HG03432 (cell line): ENCODE data around the gene EIF3CL.
A peak's percentile ranks its signal among the peaks of the same experiment; 100 is the strongest.
"Not testable (repeated sequence)": the region's sequence is repeated elsewhere in the genome, so short reads cannot be mapped to it uniquely, and the experiment has no call there.

ENCODE experiments used
- ATAC-seq: cut with Tn5 transposase; IDR thresholded peaks from one replicate; pipeline ENCODE4 v1.9.1; 2021; ENCODE audit warnings: mild to moderate bottlenecking, moderate library complexity; ENCODE audit not compliant: unreplicated experiment

EIF3CL gene

DNA sequence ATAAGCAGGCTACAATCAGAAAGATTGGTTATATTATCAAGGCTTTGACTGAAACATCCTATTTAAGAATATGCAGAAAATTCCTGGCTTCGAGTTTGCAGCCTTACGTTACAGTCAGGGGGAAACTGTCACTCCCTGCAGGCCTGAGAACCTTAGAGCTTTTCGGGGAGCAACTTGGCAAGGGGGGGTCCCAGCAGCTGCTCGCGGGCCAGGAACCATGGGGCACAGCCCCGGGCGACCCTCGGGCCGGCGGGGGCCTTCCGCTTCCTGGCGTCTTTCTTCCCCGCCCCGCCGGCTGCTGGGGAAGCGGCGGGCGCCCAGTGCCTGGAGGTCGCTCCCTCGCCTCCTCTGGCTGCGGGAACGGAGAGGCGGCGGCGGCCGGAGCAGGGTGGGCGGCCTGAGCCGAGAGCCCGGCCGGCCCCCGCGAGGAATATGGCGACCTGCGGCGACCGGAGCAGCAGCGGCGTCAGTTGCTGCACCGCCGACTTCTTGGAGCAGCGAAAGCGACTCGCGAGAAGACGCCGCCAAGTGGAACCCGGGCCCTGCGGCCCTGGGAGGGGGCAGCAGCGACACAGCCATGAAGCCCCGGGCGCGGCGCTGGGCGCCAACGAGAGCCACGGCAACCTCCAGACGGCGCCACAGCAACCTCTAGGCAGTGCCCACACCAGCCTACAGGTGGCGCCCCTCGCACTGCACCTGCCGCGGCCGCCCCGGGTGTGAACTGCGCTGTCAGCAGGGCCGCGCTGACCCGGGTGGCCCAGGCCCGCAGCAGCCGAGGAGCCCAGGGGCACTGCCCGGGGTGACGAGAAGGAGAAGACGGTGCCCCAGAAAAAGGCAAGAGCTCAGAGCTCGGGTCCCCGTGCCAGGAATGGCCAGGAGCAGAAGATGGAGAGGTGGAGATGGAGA lies 39.1 kb downstream of the EIF3CL start:
- ATAC-seq, result peak; percentile 97

DNA sequence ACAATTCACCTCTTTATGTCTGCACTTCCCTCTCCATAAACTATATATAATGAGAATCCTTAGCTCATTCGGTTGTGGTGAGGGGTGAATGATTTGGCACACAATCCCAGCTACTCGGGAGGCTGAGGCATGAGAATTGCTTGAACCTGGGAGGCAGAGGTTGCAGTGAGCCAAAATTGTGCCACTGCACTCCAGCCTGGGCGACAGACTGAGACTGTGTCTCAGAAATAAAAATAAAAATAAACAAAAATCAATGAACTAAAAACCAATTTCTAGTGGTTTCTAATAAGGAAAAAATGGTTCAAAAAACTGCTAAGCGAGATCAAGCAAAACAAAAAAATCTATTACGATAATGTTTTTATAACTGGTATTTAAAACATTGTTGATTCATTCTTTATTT lies 40.2 kb downstream of the EIF3CL start, which contains the start of gene NPIPB6:
TSS of gene NPIPB6 (minus strand) at position 101 of the 400 bp plus-strand sequence. CDS start 686 bp downstream, outside the sequence.
- ATAC-seq, result not testable (repeated sequence)

DNA sequence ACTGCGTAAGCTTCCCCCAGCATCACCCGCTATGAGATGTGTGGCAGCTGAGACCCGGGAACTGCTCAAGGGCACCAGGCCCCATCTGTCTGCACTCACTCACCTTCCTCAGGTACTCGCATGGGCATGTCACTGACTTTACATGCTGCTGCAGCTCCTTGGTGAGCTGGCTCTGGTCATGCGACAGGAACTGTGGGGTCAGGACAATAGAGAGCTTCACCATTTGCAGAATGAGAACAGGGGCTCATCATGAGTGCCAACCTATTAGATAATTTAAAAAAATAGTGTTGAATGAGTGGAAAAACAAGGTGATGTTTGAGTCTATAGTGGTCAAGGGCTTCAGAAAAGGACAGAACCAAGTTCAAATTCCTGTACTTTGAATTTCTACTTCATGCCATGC lies 41.0 kb downstream of the EIF3CL start:
- ATAC-seq, result not testable (repeated sequence)

DNA sequence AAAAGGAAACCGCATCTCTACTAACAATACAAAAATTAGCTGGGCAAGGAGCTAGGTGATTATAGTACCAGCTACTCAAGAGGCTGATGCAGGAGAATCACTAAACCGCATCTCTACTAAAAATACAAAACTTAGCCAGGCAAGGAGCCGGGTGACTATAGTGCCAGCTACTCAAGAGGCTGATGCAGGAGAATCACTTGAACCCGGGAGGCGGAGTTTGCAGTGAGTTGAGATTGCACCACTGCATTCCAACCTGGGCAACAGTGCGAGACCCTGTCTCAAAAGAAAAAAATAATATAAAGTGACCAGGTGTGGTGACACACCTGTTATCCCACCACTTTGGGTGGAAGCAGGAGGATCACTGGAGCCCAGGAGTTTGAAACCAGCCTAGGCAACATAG lies 65.4 kb downstream of the EIF3CL start:
- not testable (repeated sequence) for ATAC-seq

DNA sequence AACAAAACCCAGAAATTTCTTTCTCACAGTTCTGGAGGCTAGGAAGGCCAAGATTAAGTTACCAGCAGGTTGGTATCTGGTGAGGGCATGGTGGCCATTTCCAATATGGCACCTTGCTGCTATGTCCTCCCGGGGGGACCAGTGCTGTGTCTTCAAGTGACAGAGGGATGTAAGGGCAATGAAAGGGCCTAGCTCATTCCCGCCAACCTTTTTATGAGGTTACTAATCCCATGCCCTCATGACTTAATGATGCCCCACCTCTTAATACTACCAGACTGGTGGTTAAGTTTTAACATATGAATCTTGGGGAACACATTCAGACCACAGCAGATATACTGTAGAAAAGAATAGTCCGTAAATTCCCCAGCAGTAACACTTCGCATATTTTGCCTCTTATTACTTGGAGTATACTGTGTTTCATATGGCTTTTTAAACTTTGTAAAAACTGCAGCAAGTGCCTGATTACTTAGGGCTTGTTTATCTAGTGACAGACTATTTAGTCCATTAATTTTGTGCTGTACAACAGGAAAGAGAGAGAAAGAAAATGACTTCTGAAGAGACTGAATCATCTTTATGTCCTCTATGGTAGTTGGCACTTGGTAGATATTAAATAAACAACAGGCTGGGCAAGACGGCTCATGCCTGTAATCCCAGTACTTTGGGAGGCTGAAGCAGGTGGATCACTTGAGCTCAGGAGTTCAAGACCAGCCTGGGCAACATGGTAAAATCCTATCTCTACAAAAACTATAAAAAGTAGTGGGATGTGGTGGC lies 66.5 kb downstream of the EIF3CL start:
- ATAC-seq, result not testable (repeated sequence)

DNA sequence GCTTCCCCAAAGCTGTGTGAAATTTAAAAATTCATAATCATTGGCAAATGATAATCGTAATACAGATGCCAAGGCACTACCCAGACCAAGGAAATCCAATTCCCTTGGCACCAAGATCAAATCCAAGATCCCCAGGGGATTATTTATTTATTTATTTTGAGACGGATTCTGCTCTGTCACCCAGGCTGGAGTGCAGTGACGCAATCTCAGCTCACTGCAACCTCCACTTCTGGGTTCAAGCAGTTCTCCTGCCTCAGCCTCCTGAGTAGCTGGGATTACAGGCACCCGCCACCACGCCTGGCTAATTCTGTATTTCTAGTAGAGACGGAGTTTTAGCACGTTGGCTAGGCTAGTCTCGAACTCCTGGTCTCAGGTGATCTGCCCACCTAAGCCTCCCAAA lies 68.0 kb downstream of the EIF3CL start:
- not testable (repeated sequence) for ATAC-seq

DNA sequence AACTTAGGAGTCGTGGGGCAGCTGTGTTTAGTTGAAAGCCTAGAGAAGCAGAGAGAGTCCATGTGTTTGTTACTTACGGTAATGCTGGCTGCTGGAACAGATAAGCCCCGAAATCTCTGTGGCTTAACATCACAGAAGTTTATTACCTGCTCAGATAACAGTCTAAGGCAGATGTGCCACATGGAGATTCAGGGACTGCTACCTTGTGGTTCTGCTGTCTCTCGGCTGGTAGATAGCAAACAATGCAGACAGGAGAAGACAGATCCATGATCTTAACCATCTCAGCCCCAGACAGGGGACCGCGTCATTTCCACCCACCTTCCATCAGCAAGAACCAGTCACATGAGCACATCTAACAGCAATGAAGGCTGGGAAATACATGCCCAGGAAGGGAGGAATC lies 71.0 kb downstream of the EIF3CL start:
- ATAC-seq, result not testable (repeated sequence)

DNA sequence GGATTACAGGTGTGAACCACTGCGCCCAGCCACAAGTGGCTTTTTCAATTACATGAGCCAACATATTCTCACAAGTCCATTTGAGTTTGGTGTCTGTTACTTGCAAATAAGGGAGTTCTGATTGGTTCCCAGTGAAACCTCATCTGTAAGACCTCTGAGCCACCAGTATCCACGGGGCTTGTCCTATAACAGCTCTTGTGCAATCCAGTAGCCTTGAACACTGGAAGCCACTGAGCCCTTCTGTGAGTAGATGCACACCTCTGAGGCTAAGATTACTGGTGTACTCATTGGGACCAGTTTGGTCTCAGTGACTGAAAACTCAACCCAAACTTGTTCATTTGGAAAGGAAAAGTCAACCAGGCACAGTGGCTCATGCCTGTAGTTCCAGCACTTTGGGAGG lies 72.7 kb downstream of the EIF3CL start:
- ATAC-seq, result not testable (repeated sequence)

DNA sequence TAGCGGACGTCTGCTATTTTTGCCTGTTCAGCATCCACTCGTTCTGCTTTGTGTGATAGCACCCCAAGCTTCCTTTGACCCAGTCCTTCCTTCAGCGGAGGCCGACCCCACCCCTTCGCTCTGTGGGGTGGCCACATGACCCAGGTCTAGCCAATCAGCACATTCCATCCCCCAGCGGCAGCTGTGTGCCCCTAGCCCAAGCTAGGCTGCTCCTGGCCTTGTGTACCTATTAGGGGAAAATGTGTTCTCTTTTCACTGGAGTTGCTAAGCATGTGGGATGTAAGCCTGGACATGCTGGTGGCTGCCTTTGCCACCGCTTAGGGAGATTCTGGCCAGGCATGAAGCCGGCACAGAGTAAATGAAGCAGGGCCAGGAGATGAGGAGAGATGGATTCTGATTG lies 73.4 kb downstream of the EIF3CL start:
- ATAC-seq, result not testable (repeated sequence)
